BLaER1 treated with 17β-estradiol and CSF1 and Interleukin-3, amounts not matched to agents 10 nM and 100 nM (cell line): ENCODE data around the gene DIS3L2.

Experiments
- H3K27ac ChIP-seq, 11 experiments: shearing (Covaris generic); formaldehyde crosslinking; 2 replicates each; pipeline ENCODE4 v1.8.1; 2022
- H3K27me3 ChIP-seq, 11 experiments: shearing (Covaris generic); formaldehyde crosslinking; 2 replicates each; pipeline ENCODE4 v1.8.1; 2022
- H3K36me3 ChIP-seq, 11 experiments: shearing (Covaris generic); formaldehyde crosslinking; 2 replicates each; pipeline ENCODE4 v1.8.1; 2022
- H3K4me1 ChIP-seq, 10 experiments: shearing (Covaris generic); formaldehyde crosslinking; 2 replicates each; pipeline ENCODE4 v1.8.1; 2022
- H3K4me2 ChIP-seq, 11 experiments: shearing (Covaris generic); formaldehyde crosslinking; 2 replicates each; pipeline ENCODE4 v1.8.1; 2022
- H3K4me3 ChIP-seq, 10 experiments: shearing (Covaris generic); formaldehyde crosslinking; 2 replicates each; pipeline ENCODE4 v1.8.1; 2022
- H3K9ac ChIP-seq, 11 experiments: shearing (Covaris generic); formaldehyde crosslinking; 2 replicates each; pipeline ENCODE4 v1.8.1; 2022
- H3K9me3 ChIP-seq, 11 experiments: shearing (Covaris generic); formaldehyde crosslinking; replicated peaks in 1 of 11; 2 replicates each; pipeline ENCODE4 v1.8.1; 2022
- H4K20me1 ChIP-seq, 11 experiments: shearing (Covaris generic); formaldehyde crosslinking; 2 replicates each; pipeline ENCODE4 v1.8.1; 2022
- Cebpa-rat ChIP-seq, 11 experiments: shearing (Covaris generic); IDR thresholded peaks; 2 replicates each; pipeline ENCODE4 v1.8.1; 2022

DIS3L2 gene

DNA sequence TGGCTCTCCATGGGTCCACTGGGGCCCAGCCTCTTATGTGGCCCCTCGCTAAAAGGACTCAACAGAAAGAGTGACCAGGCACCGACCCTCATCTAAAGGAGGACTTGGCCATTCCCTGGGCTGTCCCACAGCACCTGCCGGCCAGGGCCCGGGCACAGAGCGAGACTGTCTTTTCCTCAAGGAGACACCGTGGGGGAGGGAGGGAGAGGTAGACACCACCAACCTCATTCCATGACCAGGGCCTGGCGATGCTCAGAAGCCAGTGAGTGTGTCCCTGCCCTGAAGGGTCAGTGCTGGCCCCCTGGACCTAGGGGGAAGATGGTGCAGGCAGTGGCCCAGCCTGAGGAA lies 377.2 kb downstream of the DIS3L2 start:
- Histone ChIP-seq H3K27ac (no peak overlapping the region), H3K4me2 (no peak overlapping the region), H3K36me3 (peaks cover 0 to 28% (median 9%) of the 10 kb centered on the region in 11 experiments; a peak in 7 of 22 replicates), H3K27me3 (no peaks in the 10 kb centered on the region), H3K4me1 (peaks cover 0 to 18% (median 12%) of the 10 kb centered on the region in 10 experiments; a peak in 12 of 20 replicates), H4K20me1 (peaks cover 0 to 28% (median 0%) of the 10 kb centered on the region in 11 experiments; a peak in 4 of 22 replicates), H3K9ac (no peak overlapping the region), H3K4me3 (no peak overlapping the region), H3K9me3 (no peaks in the 10 kb centered on the region)
- TF ChIP-seq Cebpa-rat (IDR thresholded peaks at IDR 0.05), result no peak

DNA sequence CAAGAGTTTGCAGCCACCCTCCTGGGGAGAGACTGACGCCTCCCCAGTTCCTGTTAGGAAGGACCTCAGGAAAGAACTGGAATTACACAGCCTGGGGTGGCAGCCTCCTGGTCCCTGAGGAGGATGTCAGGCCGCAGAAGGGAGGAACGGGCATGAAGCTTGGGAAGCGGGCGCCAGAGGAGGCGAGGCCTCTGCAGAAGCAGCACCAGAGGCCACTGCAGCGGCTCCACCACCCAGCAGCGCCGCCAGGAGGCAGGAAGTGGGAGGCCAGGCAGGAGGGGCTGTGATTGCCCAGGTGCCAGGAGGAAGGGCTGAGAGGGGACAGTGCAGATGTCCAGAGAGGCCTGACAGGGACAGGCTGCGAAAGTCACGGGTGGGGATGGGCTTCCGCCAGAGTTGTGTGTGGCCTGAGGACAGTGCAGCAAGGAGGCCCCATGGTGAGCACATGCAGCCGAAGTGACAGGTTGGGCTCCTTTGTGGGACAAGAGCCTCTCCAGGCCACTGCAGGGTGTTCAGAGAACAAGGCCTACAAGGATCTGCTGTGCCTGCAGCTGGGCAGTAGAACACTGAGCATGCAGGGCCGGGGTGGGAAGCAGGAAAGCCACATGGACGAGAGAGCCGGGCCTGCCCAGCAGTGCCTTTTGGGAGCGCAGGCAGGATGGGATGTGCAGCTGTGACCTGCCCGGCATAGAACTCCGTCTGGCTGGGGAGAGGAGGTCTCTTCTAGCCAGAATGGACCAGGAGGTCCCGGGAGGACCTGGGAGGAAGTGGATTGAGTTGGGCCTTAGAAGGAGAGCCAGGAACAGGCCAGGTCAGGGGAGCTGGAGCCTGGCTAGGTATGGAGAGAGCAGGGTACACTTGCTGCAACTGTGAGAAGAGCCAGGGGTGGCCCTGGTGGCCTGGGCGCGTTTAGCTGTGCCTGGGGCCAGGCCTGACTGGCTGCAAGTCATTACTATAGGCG lies 377.9 kb downstream of the DIS3L2 start:
- Histone ChIP-seq H3K9me3 (no peaks in the 10 kb centered on the region), H3K27me3 (no peaks in the 10 kb centered on the region), H3K4me2 (no peak overlapping the region), H3K36me3 (peaks cover 0 to 28% (median 7%) of the 10 kb centered on the region in 11 experiments; a peak in 6 of 22 replicates), H3K4me1 (peaks cover 0 to 18% (median 12%) of the 10 kb centered on the region in 10 experiments; a peak in 12 of 20 replicates), H3K27ac (no peak overlapping the region), H4K20me1 (peaks cover 0 to 21% (median 0%) of the 10 kb centered on the region in 11 experiments; a peak in 3 of 22 replicates), H3K4me3 (no peak overlapping the region), H3K9ac (no peak overlapping the region; a peak in 1 of 22 replicates)
- TF ChIP-seq Cebpa-rat (IDR thresholded peaks at IDR 0.05), result no peak

DNA sequence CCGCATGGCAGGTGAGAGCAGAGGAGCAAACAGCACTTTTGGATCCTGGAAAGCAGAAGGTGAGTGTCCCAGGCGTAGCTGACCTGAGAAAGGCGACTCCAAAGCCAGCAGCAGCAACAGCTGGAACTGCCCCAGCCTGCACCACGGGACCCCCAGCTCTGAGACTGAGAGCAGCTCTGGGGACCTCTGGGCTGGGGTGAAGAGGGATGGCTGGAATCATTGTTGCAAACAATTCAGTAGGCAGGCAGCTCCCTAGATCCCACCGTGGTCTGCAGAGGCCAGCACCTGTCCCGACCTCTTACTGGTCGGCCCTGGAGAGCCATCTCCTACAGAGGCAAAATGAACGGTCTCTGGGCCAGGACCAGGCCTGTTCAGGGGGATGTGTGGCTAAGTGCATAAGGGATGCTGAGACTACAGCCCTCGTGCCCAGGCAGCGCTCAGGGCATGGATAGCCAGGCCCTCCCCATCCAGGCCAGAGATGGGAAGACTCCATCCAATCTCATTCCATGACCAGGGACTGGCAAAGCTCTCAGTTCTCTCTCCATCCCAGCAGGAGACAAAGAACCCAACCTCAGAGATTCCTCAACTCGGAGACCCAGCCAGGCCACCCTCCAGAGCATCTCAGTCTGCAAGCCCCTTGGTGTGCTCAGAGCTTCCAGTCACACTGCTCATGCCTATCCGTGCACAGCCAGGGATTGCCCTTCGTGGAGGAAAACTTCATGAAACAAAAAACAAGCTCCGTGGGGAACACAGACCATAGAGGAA lies 378.8 kb downstream of the DIS3L2 start:
- no peak overlapping the region for H3K27ac ChIP-seq
- no peaks in the 10 kb centered on the region for H3K27me3 ChIP-seq
- no peaks in the 10 kb centered on the region for H3K9me3 ChIP-seq
- no peak for TF ChIP-seq Cebpa-rat (IDR thresholded peaks at IDR 0.05)
- peaks cover 0 to 18% (median 12%) of the 10 kb centered on the region in 10 experiments; a peak in 12 of 20 replicates for H3K4me1 ChIP-seq
- peaks cover 0 to 28% (median 7%) of the 10 kb centered on the region in 11 experiments; a peak in 6 of 22 replicates for H3K36me3 ChIP-seq
- no peak overlapping the region for H3K4me3 ChIP-seq
- H4K20me1 ChIP-seq, result peaks cover 0 to 20% (median 0%) of the 10 kb centered on the region in 11 experiments; a peak in 3 of 22 replicates
- H3K9ac ChIP-seq, result no peak overlapping the region
- no peak overlapping the region for H3K4me2 ChIP-seq

DNA sequence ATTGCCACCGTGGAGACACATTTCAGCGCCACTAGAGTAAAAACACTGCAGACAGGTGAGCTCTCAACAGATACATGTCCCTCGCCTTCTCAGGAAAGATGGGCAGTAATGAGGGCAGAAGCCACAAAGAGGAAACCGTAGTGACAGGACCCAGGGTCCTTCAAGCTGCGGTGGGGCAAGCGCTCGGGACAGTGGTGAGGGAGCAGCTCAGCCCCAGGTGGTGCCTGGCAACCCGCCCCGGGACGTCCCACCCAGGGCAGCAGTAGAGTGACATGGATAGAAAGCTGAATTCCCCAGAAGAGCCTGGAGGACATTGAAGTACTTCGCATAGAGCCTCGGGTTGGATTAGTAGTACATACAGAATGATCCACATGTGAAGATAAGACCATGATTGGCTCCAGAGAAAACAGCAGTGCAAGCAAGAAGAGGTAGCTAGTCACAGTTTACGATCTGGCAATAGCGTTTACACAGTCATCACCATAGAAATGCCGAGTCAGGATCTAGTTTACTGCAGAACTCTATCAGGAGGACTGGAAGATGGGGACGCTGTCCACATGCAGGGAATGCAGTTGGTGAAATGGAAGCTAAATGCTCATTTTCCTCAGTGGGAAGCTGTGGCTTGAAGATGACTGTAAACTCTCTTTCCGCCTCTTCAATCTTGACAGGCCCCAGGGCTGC lies 379.7 kb downstream of the DIS3L2 start:
- no peak for TF ChIP-seq Cebpa-rat (IDR thresholded peaks at IDR 0.05)

DNA sequence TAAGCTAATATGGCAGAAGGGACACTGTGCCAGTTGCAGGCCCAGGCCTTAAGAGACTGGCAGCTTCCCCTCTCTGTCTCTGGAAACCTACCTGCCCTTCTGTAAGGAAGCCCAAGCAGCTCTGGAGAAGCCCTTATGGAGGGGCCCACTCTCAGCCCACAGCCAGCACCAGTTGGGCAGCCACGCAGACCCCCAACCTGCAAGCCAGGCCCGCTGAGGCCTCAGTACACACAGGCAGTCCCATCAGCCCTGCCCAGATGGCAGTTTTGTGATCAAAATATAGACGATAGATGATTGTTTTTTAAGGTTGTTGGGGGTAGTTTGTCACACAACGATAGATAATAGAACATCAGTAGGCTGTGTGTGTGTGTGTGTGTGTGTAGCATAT lies 380.2 kb downstream of the DIS3L2 start:
- H3K4me2 ChIP-seq, result no peak overlapping the region
- peaks cover 0 to 16% (median 0%) of the 10 kb centered on the region in 11 experiments; a peak in 4 of 22 replicates for H3K36me3 ChIP-seq
- no peak overlapping the region for H3K4me3 ChIP-seq
- H3K27me3 ChIP-seq, result no peaks in the 10 kb centered on the region
- no peak overlapping the region for H3K9ac ChIP-seq
- no peaks in the 10 kb centered on the region for H3K9me3 ChIP-seq
- H4K20me1 ChIP-seq, result peaks cover 0 to 10% (median 0%) of the 10 kb centered on the region in 11 experiments; a peak in 2 of 22 replicates
- TF ChIP-seq Cebpa-rat (IDR thresholded peaks at IDR 0.05), result no peak
- peaks cover 0 to 8% (median 5%) of the 10 kb centered on the region in 10 experiments; a peak in 12 of 20 replicates for H3K4me1 ChIP-seq
- no peak overlapping the region for H3K27ac ChIP-seq

More for the DNA sequence above, 379.7 kb downstream of the DIS3L2 start:
- Histone ChIP-seq H3K4me1 (peaks cover 0 to 13% (median 10%) of the 10 kb centered on the region in 10 experiments; a peak in 12 of 20 replicates), H4K20me1 (peaks cover 0 to 13% (median 0%) of the 10 kb centered on the region in 11 experiments; a peak in 2 of 22 replicates), H3K27ac (no peak overlapping the region), H3K36me3 (peaks cover 0 to 21% (median 3%) of the 10 kb centered on the region in 11 experiments; a peak in 6 of 22 replicates), H3K27me3 (no peaks in the 10 kb centered on the region), H3K9ac (no peak overlapping the region), H3K9me3 (no peaks in the 10 kb centered on the region), H3K4me3 (no peak overlapping the region), H3K4me2 (no peak overlapping the region)

DNA sequence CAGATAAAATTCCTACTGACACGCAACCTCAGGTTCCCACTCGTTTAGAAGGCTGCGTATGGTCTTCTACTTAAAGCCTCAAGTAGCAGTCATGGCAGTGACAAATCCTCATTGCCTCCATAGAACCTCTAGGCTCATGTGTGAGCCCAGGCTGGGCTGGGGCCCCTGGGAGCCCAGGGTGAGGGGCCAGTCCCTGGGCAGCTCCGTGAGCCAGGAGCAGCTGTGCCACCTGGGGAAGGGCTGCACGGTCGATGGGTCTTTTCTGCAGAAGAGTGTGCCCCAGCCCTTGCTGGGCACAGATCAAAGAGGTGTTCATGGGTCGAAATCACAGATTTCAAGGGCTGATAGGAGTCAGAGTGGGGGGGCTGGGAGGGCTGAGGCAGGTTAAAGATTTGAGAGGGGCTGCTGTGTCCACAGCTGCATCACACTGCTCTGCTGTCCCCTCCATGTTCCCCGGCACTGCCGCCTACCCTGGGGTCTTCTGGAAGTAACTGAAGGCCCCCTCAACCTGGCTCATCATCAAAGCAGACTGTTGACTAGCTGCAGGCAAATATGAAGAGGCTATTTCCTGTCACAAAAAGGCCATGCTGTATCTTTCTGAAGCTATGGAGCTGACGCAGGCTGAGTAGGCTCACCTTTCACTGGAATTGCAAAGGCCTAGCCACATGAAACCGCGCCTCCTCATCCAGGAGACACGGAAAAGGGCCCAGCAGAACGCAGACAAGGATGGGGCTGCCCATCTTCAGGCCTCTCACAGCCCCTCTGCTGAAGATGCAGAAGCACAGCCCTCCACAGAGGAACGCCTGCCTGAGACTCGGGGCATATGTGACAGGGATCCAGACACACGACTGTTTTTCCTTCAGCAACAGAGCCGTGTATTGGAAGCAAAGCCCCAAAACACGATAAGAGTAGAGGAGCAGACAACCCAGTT lies 381.4 kb downstream of the DIS3L2 start:
- H3K9ac ChIP-seq, result no peak overlapping the region
- H3K4me3 ChIP-seq, result no peak overlapping the region
- H4K20me1 ChIP-seq, result peaks cover 0 to 10% (median 0%) of the 10 kb centered on the region in 11 experiments; a peak in 2 of 22 replicates
- H3K4me2 ChIP-seq, result no peak overlapping the region
- no peak overlapping the region for H3K27ac ChIP-seq
- H3K9me3 ChIP-seq, result no peaks in the 10 kb centered on the region
- no peak for TF ChIP-seq Cebpa-rat (IDR thresholded peaks at IDR 0.05)
- no peaks in the 10 kb centered on the region for H3K4me1 ChIP-seq
- H3K36me3 ChIP-seq, result 0 out of 22 replicates have a peak, but pooled peaks cover 0 to 8% (median 0%) of the 10 kb centered on the region in 11 experiments
- H3K27me3 ChIP-seq, result no peaks in the 10 kb centered on the region

DNA sequence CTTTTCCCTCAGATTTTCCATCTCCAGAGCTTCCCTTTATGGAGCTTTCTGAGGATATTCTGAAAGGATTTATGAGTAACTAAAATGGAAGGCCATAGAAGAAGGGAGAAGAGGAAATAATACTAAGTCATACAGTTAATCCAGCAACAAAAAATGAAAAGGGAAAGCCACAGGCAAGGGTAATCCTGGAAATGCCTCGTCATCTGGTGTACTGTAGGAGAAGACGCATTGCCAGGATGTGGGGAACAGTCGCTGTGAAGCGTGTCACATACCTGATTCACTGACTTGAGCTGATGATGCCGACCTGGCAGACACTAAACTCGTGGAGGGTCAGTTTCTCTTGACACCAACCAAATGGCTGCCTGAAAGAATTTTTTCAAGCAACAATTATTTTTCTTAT lies 382.3 kb downstream of the DIS3L2 start:
- H4K20me1 ChIP-seq, result peaks cover 0 to 11% (median 0%) of the 10 kb centered on the region in 11 experiments; a peak in 2 of 22 replicates
- H3K36me3 ChIP-seq, result 0 out of 22 replicates have a peak, but pooled peaks cover 0 to 8% (median 0%) of the 10 kb centered on the region in 11 experiments
- H3K27me3 ChIP-seq, result no peaks in the 10 kb centered on the region
- no peak overlapping the region for H3K4me3 ChIP-seq
- no peak overlapping the region for H3K27ac ChIP-seq
- no peaks in the 10 kb centered on the region for H3K9me3 ChIP-seq
- no peak for TF ChIP-seq Cebpa-rat (IDR thresholded peaks at IDR 0.05)
- peaks cover 0 to 4% (median 2%) of the 10 kb centered on the region in 10 experiments; a peak in 14 of 20 replicates for H3K4me1 ChIP-seq
- H3K4me2 ChIP-seq, result no peak overlapping the region
- no peak overlapping the region for H3K9ac ChIP-seq
